ENCODE measurements around the gene PRSS8.

PRSS8 gene

DNA sequence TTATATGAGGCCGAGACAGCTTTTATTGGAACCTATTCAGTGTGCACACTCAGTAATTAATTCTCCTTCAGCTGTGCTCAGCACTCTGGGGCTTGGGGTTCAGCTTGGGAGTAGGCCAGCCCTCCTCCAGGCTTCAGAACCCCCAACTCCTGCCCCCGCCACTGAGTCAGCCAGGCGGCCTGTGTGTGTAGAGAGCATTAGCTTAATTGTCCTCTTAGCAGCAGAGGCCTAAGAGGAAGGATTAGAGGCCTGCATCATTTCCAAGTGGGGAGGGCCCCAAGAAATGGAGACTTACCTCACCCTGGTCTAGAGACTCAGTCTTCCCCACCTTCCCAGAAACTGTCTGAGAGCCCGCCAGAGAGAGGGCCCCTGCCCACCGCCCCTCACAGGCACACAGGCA is 47.6 kb downstream of the PRSS8 start:
- H3K36me3 ChIP-seq (ENCODE audit: control insufficient read depth, insufficient read depth, low read length) = peaks cover 18% of the 10 kb centered on the region
- WGBS, 2 experiments = 92 to 96% methylated on average over 5 of the region's 5 CpGs
- no peaks in the 10 kb centered on the region for H3K27me3 ChIP-seq (ENCODE audit: control insufficient read depth, insufficient read depth, low read length, poor library complexity, severe bottlenecking)

GRCh38 chr16:31087481-31087880 is 48.0 kb downstream of the PRSS8 start:
- no peak overlapping the region for H3K4me3 ChIP-seq (ENCODE audit: insufficient read depth, low read depth, low read length)
- no peaks in the 10 kb centered on the region for H3K9me3 ChIP-seq (ENCODE audit: control insufficient read depth, low read length)
- peaks cover 18% of the 10 kb centered on the region for H3K36me3 ChIP-seq (ENCODE audit: control insufficient read depth, insufficient read depth, low read length)
- no peak overlapping the region for H3K27ac ChIP-seq (ENCODE audit: insufficient read depth, low read depth, low read length, poor library complexity, severe bottlenecking)
- 95% methylated on average over 8 of the region's 8 CpGs for WGBS, 2 experiments
- H3K27me3 ChIP-seq (ENCODE audit: control insufficient read depth, insufficient read depth, low read length, poor library complexity, severe bottlenecking) = no peaks in the 10 kb centered on the region
- H3K4me1 ChIP-seq (ENCODE audit: control insufficient read depth, insufficient read depth, low read length) = no peaks in the 10 kb centered on the region

More for the DNA sequence above, 47.6 kb downstream of the PRSS8 start:
- H3K9me3 ChIP-seq (ENCODE audit: control insufficient read depth, low read length) = no peaks in the 10 kb centered on the region
- H3K27ac ChIP-seq (ENCODE audit: insufficient read depth, low read depth, low read length, poor library complexity, severe bottlenecking) = no peak overlapping the region
- no peak overlapping the region for H3K4me3 ChIP-seq (ENCODE audit: insufficient read depth, low read depth, low read length)
- no peaks in the 10 kb centered on the region for H3K4me1 ChIP-seq (ENCODE audit: control insufficient read depth, insufficient read depth, low read length)

GRCh38 chr16:31086629-31086906 is 49.0 kb downstream of the PRSS8 start:
- H3K27me3 ChIP-seq (ENCODE audit: control insufficient read depth, insufficient read depth, low read length, poor library complexity, severe bottlenecking) = no peaks in the 10 kb centered on the region
- H3K4me1 ChIP-seq (ENCODE audit: control insufficient read depth, insufficient read depth, low read length) = no peaks in the 10 kb centered on the region
- H3K36me3 ChIP-seq (ENCODE audit: control insufficient read depth, insufficient read depth, low read length) = peaks cover 19% of the 10 kb centered on the region
- WGBS, 2 experiments = 88 to 91% methylated on average over 6 of the region's 6 CpGs
- H3K27ac ChIP-seq (ENCODE audit: insufficient read depth, low read depth, low read length, poor library complexity, severe bottlenecking) = no peak overlapping the region
- no peak overlapping the region for H3K4me3 ChIP-seq (ENCODE audit: insufficient read depth, low read depth, low read length)
- no peaks in the 10 kb centered on the region for H3K9me3 ChIP-seq (ENCODE audit: control insufficient read depth, low read length)

GRCh38 chr16:31085873-31086628 is 49.5 kb downstream of the PRSS8 start:
- H3K36me3 ChIP-seq (ENCODE audit: control insufficient read depth, insufficient read depth, low read length) = peaks cover 22% of the 10 kb centered on the region
- WGBS, 2 experiments = 94 to 95% methylated on average over 18 of the region's 18 CpGs
- H3K9me3 ChIP-seq (ENCODE audit: control insufficient read depth, low read length) = no peaks in the 10 kb centered on the region
- no peak overlapping the region for H3K27ac ChIP-seq (ENCODE audit: insufficient read depth, low read depth, low read length, poor library complexity, severe bottlenecking)
- no peaks in the 10 kb centered on the region for H3K4me1 ChIP-seq (ENCODE audit: control insufficient read depth, insufficient read depth, low read length)
- no peaks in the 10 kb centered on the region for H3K27me3 ChIP-seq (ENCODE audit: control insufficient read depth, insufficient read depth, low read length, poor library complexity, severe bottlenecking)
- no peak overlapping the region for H3K4me3 ChIP-seq (ENCODE audit: insufficient read depth, low read depth, low read length)

DNA sequence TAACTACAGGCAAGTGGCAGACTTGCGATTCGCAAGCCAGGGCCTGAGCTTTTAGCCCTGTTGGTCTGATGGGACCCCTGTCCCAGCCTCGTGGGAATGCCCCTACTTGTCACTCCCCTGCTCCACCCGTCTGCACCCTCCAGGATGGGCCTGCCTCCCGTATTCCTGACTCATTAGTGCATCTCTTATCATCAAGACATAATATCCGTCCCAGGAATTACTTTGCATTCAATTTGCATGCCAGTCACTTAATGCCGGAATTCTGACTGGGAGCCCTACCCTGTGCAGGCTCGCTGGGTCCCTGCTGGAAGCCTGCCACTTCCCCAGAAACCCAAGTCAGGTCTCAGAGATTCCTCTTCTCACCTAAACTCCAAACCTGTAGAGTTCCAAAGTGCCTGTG is 50.1 kb downstream of the PRSS8 start:
- Histone ChIP-seq H3K27me3 (ENCODE audit: control insufficient read depth, insufficient read depth, low read length, poor library complexity, severe bottlenecking) (no peaks in the 10 kb centered on the region), H3K27ac (ENCODE audit: insufficient read depth, low read depth, low read length, poor library complexity, severe bottlenecking) (no peak overlapping the region), H3K4me3 (ENCODE audit: insufficient read depth, low read depth, low read length) (no peak overlapping the region), H3K36me3 (ENCODE audit: control insufficient read depth, insufficient read depth, low read length) (peaks cover 22% of the 10 kb centered on the region), H3K4me1 (ENCODE audit: control insufficient read depth, insufficient read depth, low read length) (no peaks in the 10 kb centered on the region), H3K9me3 (ENCODE audit: control insufficient read depth, low read length) (no peaks in the 10 kb centered on the region)
- 88 to 89% methylated on average over 8 of the region's 8 CpGs for WGBS, 2 experiments

DNA sequence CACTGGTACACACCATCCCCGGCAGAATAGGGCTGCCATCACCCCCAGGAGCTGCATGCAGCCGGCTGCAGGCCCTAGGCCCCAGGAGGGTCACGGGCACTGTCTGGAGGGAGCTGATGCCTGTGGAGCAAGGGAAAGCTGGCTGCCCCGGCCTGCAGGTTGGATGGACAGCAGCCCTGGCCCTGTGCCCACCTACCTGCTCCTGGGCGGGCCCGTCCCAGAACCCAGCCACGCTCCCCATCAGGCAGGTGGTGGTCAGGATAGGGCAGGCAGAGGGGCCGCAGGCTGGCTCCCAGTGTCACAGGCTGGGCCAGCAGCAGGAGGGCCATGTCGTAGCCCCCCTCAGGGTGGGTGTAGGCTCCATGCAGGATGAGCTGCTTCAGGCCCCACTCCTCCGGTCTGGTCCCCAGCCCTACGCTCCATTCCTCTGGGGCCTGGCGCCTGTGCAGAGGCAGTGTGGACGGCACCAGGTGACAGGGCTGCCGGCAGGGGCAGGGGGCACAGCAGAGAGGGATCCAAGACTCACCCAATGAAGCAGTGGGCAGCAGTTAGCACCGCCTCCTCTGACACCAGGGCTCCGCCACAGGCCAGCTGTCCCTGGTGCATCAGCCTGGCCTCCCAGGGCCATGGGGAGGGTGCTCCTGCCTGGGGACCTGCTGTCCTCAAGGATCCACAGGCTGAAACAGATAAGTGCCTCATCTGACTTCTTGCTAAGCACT is 50.8 kb downstream of the PRSS8 start:
- 93 to 94% methylated on average over 16 of the region's 16 CpGs for whole genome bisulfite sequencing, 2 experiments
- Histone ChIP-seq H3K4me3 (ENCODE audit: insufficient read depth, low read depth, low read length) (no peak overlapping the region), H3K36me3 (ENCODE audit: control insufficient read depth, insufficient read depth, low read length) (peaks cover 27% of the 10 kb centered on the region), H3K9me3 (ENCODE audit: control insufficient read depth, low read length) (no peaks in the 10 kb centered on the region), H3K27me3 (ENCODE audit: control insufficient read depth, insufficient read depth, low read length, poor library complexity, severe bottlenecking) (no peaks in the 10 kb centered on the region), H3K4me1 (ENCODE audit: control insufficient read depth, insufficient read depth, low read length) (no peaks in the 10 kb centered on the region), H3K27ac (ENCODE audit: insufficient read depth, low read depth, low read length, poor library complexity, severe bottlenecking) (no peak overlapping the region)

GRCh38 chr16:31083981-31084380 is 51.5 kb downstream of the PRSS8 start:
- no peak overlapping the region for H3K27ac ChIP-seq (ENCODE audit: insufficient read depth, low read depth, low read length, poor library complexity, severe bottlenecking)

GRCh38 chr16:31083556-31083955 is 52.0 kb downstream of the PRSS8 start:
- Histone ChIP-seq H3K36me3 (ENCODE audit: control insufficient read depth, insufficient read depth, low read length) (peaks cover 30% of the 10 kb centered on the region), H3K27ac (ENCODE audit: insufficient read depth, low read depth, low read length, poor library complexity, severe bottlenecking) (no peak overlapping the region), H3K4me1 (ENCODE audit: control insufficient read depth, insufficient read depth, low read length) (no peaks in the 10 kb centered on the region), H3K9me3 (ENCODE audit: control insufficient read depth, low read length) (no peaks in the 10 kb centered on the region), H3K27me3 (ENCODE audit: control insufficient read depth, insufficient read depth, low read length, poor library complexity, severe bottlenecking) (no peaks in the 10 kb centered on the region), H3K4me3 (ENCODE audit: insufficient read depth, low read depth, low read length) (no peak overlapping the region)
- 91 to 95% methylated on average over 5 of the region's 5 CpGs for WGBS, 2 experiments

More at GRCh38 chr16:31083981-31084380, 51.5 kb downstream of the PRSS8 start:
- H3K4me1 ChIP-seq (ENCODE audit: control insufficient read depth, insufficient read depth, low read length) = no peaks in the 10 kb centered on the region
- H3K9me3 ChIP-seq (ENCODE audit: control insufficient read depth, low read length) = no peaks in the 10 kb centered on the region
- 95% methylated on average over 13 of the region's 13 CpGs for WGBS, 2 experiments
- H3K4me3 ChIP-seq (ENCODE audit: insufficient read depth, low read depth, low read length) = no peak overlapping the region
- H3K36me3 ChIP-seq (ENCODE audit: control insufficient read depth, insufficient read depth, low read length) = peaks cover 31% of the 10 kb centered on the region
- H3K27me3 ChIP-seq (ENCODE audit: control insufficient read depth, insufficient read depth, low read length, poor library complexity, severe bottlenecking) = no peaks in the 10 kb centered on the region

- H3K4me1 ChIP-seq (ENCODE audit: control insufficient read depth, insufficient read depth, low read length) = no peaks in the 10 kb centered on the region
- H3K27me3 ChIP-seq (ENCODE audit: control insufficient read depth, insufficient read depth, low read length, poor library complexity, severe bottlenecking) = no peaks in the 10 kb centered on the region
- H3K9me3 ChIP-seq (ENCODE audit: control insufficient read depth, low read length) = no peaks in the 10 kb centered on the region
- no peak overlapping the region for H3K27ac ChIP-seq (ENCODE audit: insufficient read depth, low read depth, low read length, poor library complexity, severe bottlenecking)
- WGBS, 2 experiments = 88 to 91% methylated on average over 9 of the region's 9 CpGs
- no peak overlapping the region for H3K4me3 ChIP-seq (ENCODE audit: insufficient read depth, low read depth, low read length)
- H3K36me3 ChIP-seq (ENCODE audit: control insufficient read depth, insufficient read depth, low read length) = peaks cover 35% of the 10 kb centered on the region
Observed at GRCh38 chr16:31083081-31083480, 52.4 kb downstream of the PRSS8 start.

- no peak overlapping the region for H3K4me3 ChIP-seq (ENCODE audit: insufficient read depth, low read depth, low read length)
- H3K9me3 ChIP-seq (ENCODE audit: control insufficient read depth, low read length) = no peaks in the 10 kb centered on the region
- 88 to 93% methylated on average over 14 of the region's 14 CpGs for WGBS, 2 experiments
- H3K27me3 ChIP-seq (ENCODE audit: control insufficient read depth, insufficient read depth, low read length, poor library complexity, severe bottlenecking) = no peaks in the 10 kb centered on the region
- H3K27ac ChIP-seq (ENCODE audit: insufficient read depth, low read depth, low read length, poor library complexity, severe bottlenecking) = no peak overlapping the region
- no peaks in the 10 kb centered on the region for H3K4me1 ChIP-seq (ENCODE audit: control insufficient read depth, insufficient read depth, low read length)
- peaks cover 40% of the 10 kb centered on the region for H3K36me3 ChIP-seq (ENCODE audit: control insufficient read depth, insufficient read depth, low read length)
Observed at GRCh38 chr16:31082368-31083045, 53.0 kb downstream of the PRSS8 start.

Measured in ectodermal cell (in vitro differentiated cells).